H1 (cell line): ENCODE results near the gene ASIP. TPM values are rescaled to one million over a fixed set of nuclear protein-coding genes. Genes with fewer than 3 reads are reported as not detected.

Source experiments
- CTCF ChIA-PET: fragments of 300-600 bp; sonication (Branson Sonifier 250); formaldehyde crosslinking; loops from one replicate; lab custom pipeline; 2021; ENCODE audit not compliant: partially characterized antibody; lab: Charles Lee
- POLR2A ChIA-PET: fragments of 300-600 bp; sonication (Branson Sonifier 250); formaldehyde crosslinking; loops from one replicate; lab custom pipeline; 2021; ENCODE audit warnings: inconsistent platforms; ENCODE audit not compliant: partially characterized antibody; lab: Charles Lee
- DNase-seq, 2 experiments: peaks; one replicate each; pipeline versions ENCODE4 v3.0.0 to v3.0.0-alpha.2; 2010 to 2022; ENCODE audit warnings: low spot score in 2 of 2, low read depth in 1 of 2, mixed read lengths in 1 of 2
- FAIRE-seq: peaks from 2 replicates; lab custom pipeline; 2011; peaks lifted over from hg19 to GRCh38; lab: Jason Lieb, UNC
- H2AFZ ChIP-seq: 2 replicates; pipeline ENCODE4 v1.8.1; 2012; ENCODE audit warnings: low read length, inconsistent platforms
- H2AK5ac ChIP-seq: 2 replicates; pipeline ENCODE4 v1.6.1; 2013; ENCODE audit warnings: low read depth, low read length
- H2BK120ac ChIP-seq: replicated peaks from 2 replicates; pipeline ENCODE3; 2013; ENCODE audit warnings: low read depth, low read length, inconsistent platforms
- H2BK12ac ChIP-seq: 2 replicates; pipeline ENCODE4 v1.6.1; 2013; ENCODE audit warnings: low read depth, low read length
- H2BK15ac ChIP-seq: 2 replicates; pipeline ENCODE4 v1.6.1; 2013; ENCODE audit warnings: low read length
- H2BK20ac ChIP-seq: 2 replicates; pipeline ENCODE4 v1.6.1; 2013; ENCODE audit warnings: low read length
- H2BK5ac ChIP-seq: 2 replicates; pipeline ENCODE4 v1.6.1; 2013; ENCODE audit warnings: low read depth, low read length
- H3K14ac ChIP-seq: 2 replicates; pipeline ENCODE4 v1.6.1; 2013; ENCODE audit warnings: inconsistent platforms; ENCODE audit not compliant: insufficient read length
- H3K18ac ChIP-seq: 2 replicates; pipeline ENCODE4 v1.6.1; 2013; ENCODE audit warnings: low read length; ENCODE audit errors: extremely low read depth
- H3K23ac ChIP-seq: 2 replicates; pipeline ENCODE4 v1.6.1; 2013; ENCODE audit warnings: inconsistent platforms; ENCODE audit not compliant: insufficient read length
- H3K23me2 ChIP-seq: 2 replicates; pipeline ENCODE4 v1.6.1; 2013; ENCODE audit warnings: low read depth, low read length
- H3K27ac ChIP-seq: 2 replicates; pipeline ENCODE4 v1.6.1; 2011; ENCODE audit warnings: low read depth, low read length, inconsistent platforms
- H3K27me3 ChIP-seq, 4 experiments: replicated peaks in 1 of 4; 1 replicate in 1 of 4; 2 replicates in 3 of 4; pipeline versions ENCODE4 v1.6.1 to v1.8.1; 2011 to 2013; ENCODE audit warnings: low read length in 3 of 4, mild to moderate bottlenecking in 3 of 4, inconsistent platforms in 2 of 4, mixed read lengths in 2 of 4, moderate library complexity in 1 of 4; ENCODE audit not compliant: control insufficient read depth in 3 of 4, insufficient read depth in 3 of 4; ENCODE audit errors: extremely low read depth in 1 of 4
- H3K36me3 ChIP-seq, 4 experiments: 2 replicates each; pipeline versions ENCODE4 v1.6.1 to v1.8.1; 2011 to 2013; ENCODE audit warnings: mild to moderate bottlenecking in 4 of 4, low read length in 3 of 4, moderate library complexity in 2 of 4, control low read depth in 1 of 4, inconsistent platforms in 1 of 4; ENCODE audit not compliant: insufficient read depth in 4 of 4, control insufficient read depth in 2 of 4
- H3K4ac ChIP-seq: replicated peaks from 2 replicates; pipeline ENCODE3; 2013; ENCODE audit warnings: low read length, low read depth, mixed read lengths, inconsistent platforms; ENCODE audit not compliant: insufficient read length
- H3K4me1 ChIP-seq, 4 experiments: replicated peaks in 1 of 4; 1 replicate in 1 of 4; 2 replicates in 3 of 4; pipeline versions ENCODE4 v1.6.1 to v1.8.1; 2011 to 2013; ENCODE audit warnings: low read length in 3 of 4, inconsistent platforms in 2 of 4, mixed read lengths in 1 of 4; ENCODE audit not compliant: insufficient read depth in 4 of 4, control insufficient read depth in 3 of 4
- H3K4me2 ChIP-seq, 2 experiments: 2 replicates each; pipeline versions ENCODE4 v1.6.1 to v1.8.1; 2011 to 2013; ENCODE audit warnings: low read depth in 2 of 2, low read length in 2 of 2, control low read depth in 1 of 2, inconsistent platforms in 1 of 2, mild to moderate bottlenecking in 1 of 2; ENCODE audit not compliant: insufficient read depth in 1 of 2
- H3K4me3 ChIP-seq, 4 experiments: fragments of 200-600, 300-600 bp in 1 of 4; sonication (generic), shearing (Covaris generic), sonication (Bioruptor Twin) in 1 of 4; 2 replicates each; pipeline versions ENCODE4 v1.5.1 to v1.8.1; 2011 to 2016; ENCODE audit warnings: low read length in 4 of 4, low read depth in 3 of 4, control low read depth in 2 of 4, inconsistent platforms in 2 of 4, mild to moderate bottlenecking in 2 of 4, mixed read lengths in 1 of 4, moderate library complexity in 1 of 4; ENCODE audit not compliant: insufficient read depth in 2 of 4; ENCODE audit errors: extremely low read depth in 1 of 4
- H3K56ac ChIP-seq: replicated peaks from 2 replicates; pipeline ENCODE3; 2013; ENCODE audit warnings: low read depth, mild to moderate bottlenecking, mixed read lengths, low read length, inconsistent platforms; ENCODE audit not compliant: insufficient read length
- H3K79me1 ChIP-seq: 2 replicates; pipeline ENCODE4 v1.6.1; 2013; ENCODE audit warnings: low read depth, low read length, control low read depth
- H3K79me2 ChIP-seq, 2 experiments: 2 replicates each; pipeline versions ENCODE4 v1.6.1 to v1.8.1; 2012 to 2013; ENCODE audit warnings: low read length in 2 of 2, mild to moderate bottlenecking in 2 of 2, inconsistent platforms in 1 of 2; ENCODE audit not compliant: insufficient read depth in 2 of 2, control insufficient read depth in 1 of 2
- H3K9ac ChIP-seq, 4 experiments: replicated peaks in 1 of 4; 1 replicate in 1 of 4; 2 replicates in 3 of 4; pipeline versions ENCODE4 v1.6.1 to v1.8.1; 2011 to 2013; ENCODE audit warnings: low read depth in 3 of 4, low read length in 3 of 4, control low read depth in 2 of 4, mild to moderate bottlenecking in 2 of 4, moderate library complexity in 2 of 4, inconsistent platforms in 1 of 4; ENCODE audit errors: extremely low read depth in 1 of 4
- H3K9me3 ChIP-seq, 2 experiments: 2 replicates each; pipeline versions ENCODE4 v1.6.1 to v1.8.1; 2012 to 2013; ENCODE audit warnings: mild to moderate bottlenecking in 2 of 2, moderate library complexity in 2 of 2, control low read depth in 1 of 2, inconsistent platforms in 1 of 2, low read depth in 1 of 2, low read length in 1 of 2, mixed read lengths in 1 of 2; ENCODE audit not compliant: insufficient read depth in 2 of 2
- H4K20me1 ChIP-seq, 2 experiments: replicated peaks in 1 of 2; 2 replicates each; pipeline versions ENCODE3 to v1.8.1; 2011 to 2013; ENCODE audit warnings: inconsistent platforms in 2 of 2, low read length in 2 of 2, mild to moderate bottlenecking in 1 of 2; ENCODE audit not compliant: insufficient read depth in 2 of 2, control insufficient read depth in 1 of 2
- H4K5ac ChIP-seq: 2 replicates; pipeline ENCODE4 v1.6.1; 2013; ENCODE audit warnings: low read length, low read depth, mixed read lengths, inconsistent platforms; ENCODE audit not compliant: insufficient read length
- H4K8ac ChIP-seq: 2 replicates; pipeline ENCODE4 v1.8.0; 2013; ENCODE audit warnings: mild to moderate bottlenecking, moderate library complexity, low read length, inconsistent platforms; ENCODE audit not compliant: insufficient read depth; ENCODE audit errors: extremely low read depth
- H4K91ac ChIP-seq: replicated peaks from 2 replicates; pipeline ENCODE3; 2013; ENCODE audit warnings: low read length, mixed read lengths, inconsistent platforms; ENCODE audit not compliant: insufficient read length
- POLR2A ChIP-seq, 2 experiments: IDR thresholded peaks; 1 replicate in 1 of 2; 2 replicates in 1 of 2; pipeline ENCODE4 v1.6.1; 2011; ENCODE audit warnings: low read depth in 2 of 2, low read length in 2 of 2, mild to moderate bottlenecking in 2 of 2; ENCODE audit errors: control extremely low read depth in 1 of 2
- SP4 ChIP-seq: IDR thresholded peaks from 2 replicates; pipeline ENCODE4 v1.6.1; 2012; ENCODE audit warnings: low read length, inconsistent platforms
- WGBS, 2 experiments: shearing (Covaris generic) in 1 of 2; methylation state at CpG; one replicate each; pipeline versions ENCODE4 v1.1.6 to v1.1.7; 2013 to 2015; ENCODE audit warnings: low lambda C conversion rate in 2 of 2, mixed read lengths in 2 of 2, inconsistent platforms in 1 of 2, low coverage in 1 of 2, missing lambda C conversion rate in 1 of 2; ENCODE audit not compliant: insufficient replicate concordance in 2 of 2, insufficient coverage in 1 of 2, insufficient read length in 1 of 2; ENCODE audit errors: extremely low coverage in 1 of 2, missing lambda C conversion rate in 1 of 2; 5-methylcytosine and 5-hydroxymethylcytosine counted together
- polyA plus RNA-seq, 7 experiments: library from polyadenylated mRNA; depleted of rRNA in 3 of 7; stranded (reverse) in 5 of 7; unstranded in 2 of 7; fragments of >200 nt in 5 of 7; fragments of 200-250 nt in 2 of 7; gene quantifications; 1 replicate in 5 of 7; 2 replicates in 1 of 7; 4 replicates in 1 of 7; pipeline versions ENCODE4 v1.2.1 to v1.2.3, GENCODE V29; 2011 to 2013; ENCODE audit warnings: missing spikeins in 2 of 7, mixed read lengths in 2 of 7
- total RNA-seq: library from RNA; stranded (reverse); fragmentation: NEBNext Ultra II Directional; extraction: Animal tissue kit (Norgen Biotek cat#: 25700); gene quantifications from 2 replicates; pipeline ENCODE4 v1.2.1, GENCODE V29; 2021
- TF ChIP-seq, protein P1 (sequence below): IDR thresholded peaks from 2 replicates; pipeline ENCODE4 v1.6.1; 2012; ENCODE audit warnings: inconsistent platforms

The ASIP gene
- total and polyA plus RNA-seq, 2 of the 8 experiments (the other 6 are each of a cell fraction or from before 2014, with no cell fraction given) = not detected

DNA sequence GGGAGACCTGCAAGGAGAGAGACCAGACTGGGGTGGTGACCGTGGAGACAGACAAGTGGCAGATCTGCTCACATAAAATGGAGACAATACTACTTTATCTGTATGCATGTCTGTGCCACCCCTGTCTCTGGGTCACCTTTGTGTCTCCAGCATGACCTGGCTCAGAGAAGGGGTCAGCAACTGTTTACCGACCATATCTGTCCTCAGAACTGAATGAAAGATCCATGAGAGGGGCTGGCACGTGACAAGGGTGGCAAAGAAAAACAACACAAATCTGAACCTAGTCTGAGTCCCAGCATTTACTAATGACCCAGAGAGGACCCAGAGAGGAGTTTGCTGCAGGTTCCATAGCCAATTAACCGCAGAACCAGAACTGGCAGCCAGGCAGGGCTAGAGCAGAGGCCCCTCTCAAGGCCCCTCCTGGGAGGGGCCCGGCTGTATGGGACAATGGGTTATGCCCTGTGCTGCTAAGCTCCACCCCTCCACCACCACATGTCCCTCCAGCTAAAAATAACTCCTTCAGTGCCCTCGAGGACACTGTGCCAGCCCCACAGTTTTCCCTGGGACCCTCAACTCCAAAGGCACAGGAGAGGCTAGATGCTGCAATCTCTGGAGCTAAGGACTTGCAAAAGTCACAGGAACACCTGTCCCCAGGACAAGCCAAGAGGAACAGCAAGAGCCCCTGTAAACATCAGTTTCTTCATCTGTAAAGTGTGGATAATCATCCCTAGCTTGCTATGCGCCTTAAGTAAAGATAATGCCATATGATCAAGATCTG lies 59.8 kb downstream of the ASIP start:
- no peak overlapping the region for H3K18ac ChIP-seq
- peaks cover 15% of the 10 kb centered on the region for H3K79me1 ChIP-seq
- no peak overlapping the region for H4K91ac ChIP-seq
- peak overlapping the region in 3 of 4 experiments; percentile 4 to 94 (median 10); a peak in 4 of 8 replicates for H3K4me3 ChIP-seq
- H4K20me1 ChIP-seq = peaks cover 21 to 31% of the 10 kb centered on the region in 2 experiments
- H3K9ac ChIP-seq = no peak overlapping the region; a peak in 1 of 7 replicates
- peak in 1 of 2 experiments; percentile 5; a peak in 2 of 3 replicates for TF ChIP-seq POLR2A (IDR thresholded peaks at IDR 0.05; ENCODE audit: control extremely low read depth in 1 of 2, low read depth in 2 of 2, low read length in 2 of 2)
- TF ChIP-seq, protein P1, sequence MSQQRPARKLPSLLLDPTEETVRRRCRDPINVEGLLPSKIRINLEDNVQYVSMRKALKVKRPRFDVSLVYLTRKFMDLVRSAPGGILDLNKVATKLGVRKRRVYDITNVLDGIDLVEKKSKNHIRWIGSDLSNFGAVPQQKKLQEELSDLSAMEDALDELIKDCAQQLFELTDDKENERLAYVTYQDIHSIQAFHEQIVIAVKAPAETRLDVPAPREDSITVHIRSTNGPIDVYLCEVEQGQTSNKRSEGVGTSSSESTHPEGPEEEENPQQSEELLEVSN = no peak
- no peak for TF ChIP-seq SP4
- no peak overlapping the region for H2BK5ac ChIP-seq
- H2BK20ac ChIP-seq = no peak overlapping the region
- H3K4ac ChIP-seq = no peak overlapping the region
- peaks cover 28 to 63% of the 10 kb centered on the region in 2 experiments for H3K79me2 ChIP-seq
- no peak overlapping the region for H4K5ac ChIP-seq
- POLR2A ChIA-PET = interaction anchor here (0.6 to 4.3 kb wide), 16 partner anchors 10 to 403 kb away, joined by 3 to 29 read pairs (median 4); partner anchors contain the start of genes ITCH and TP53INP2
- H2BK15ac ChIP-seq = no peak overlapping the region
- peaks cover 0 to 4% (median 0%) of the 10 kb centered on the region in 4 experiments; a peak in 5 of 8 replicates for H3K36me3 ChIP-seq
- no peak overlapping the region for H2BK12ac ChIP-seq
- no peak overlapping the region for H3K23ac ChIP-seq
- no peaks in the 10 kb centered on the region for H3K9me3 ChIP-seq
- no peak overlapping the region for H3K14ac ChIP-seq
- peaks cover 4% of the 10 kb centered on the region; the same call in 1 of the 2 replicates for H3K23me2 ChIP-seq
- no peak overlapping the region for H2BK120ac ChIP-seq
- WGBS, 2 experiments = 88% methylated on average over 7 of the region's 7 CpGs; no CpG with 5 or more reads in 1 of the 2 experiments
- peak overlapping the region; percentile 86 to 94 for H3K4me2 ChIP-seq
- no peak overlapping the region for H3K56ac ChIP-seq
- CTCF ChIA-PET = interaction anchor here (0.9 to 2.8 kb wide), 10 partner anchors 11 to 840 kb away, joined by 3 to 18 read pairs (median 4); no protein-coding TSS in a partner anchor
- H3K27ac ChIP-seq = no peak overlapping the region
- H4K8ac ChIP-seq = no peak overlapping the region
- peaks cover 3 to 9% (median 7%) of the 10 kb centered on the region in 4 experiments; a peak in 6 of 7 replicates for H3K4me1 ChIP-seq
- no peak for DNase-seq
- H2AK5ac ChIP-seq = no peak overlapping the region
- no peak for FAIRE-seq
- H2AFZ ChIP-seq = no peak overlapping the region
- H3K27me3 ChIP-seq = no peaks in the 10 kb centered on the region
